Measurements from ENCODE around the gene ZCWPW1.
"Not testable (repeated sequence)": the region's sequence is repeated elsewhere in the genome, so short reads cannot be mapped to it uniquely, and the experiment has no call there.

ZCWPW1 gene

GRCh38 chr7:100398239-100398638 is 30.3 kb downstream of the ZCWPW1 start:
- no peak for DNase-seq

- DNase-seq, result no peak
These were observed 31.0 kb downstream of the ZCWPW1 start for GRCh38 chr7:100397315-100398081.

GRCh38 chr7:100396421-100396982 is 32.0 kb downstream of the ZCWPW1 start:
- DNase-seq, result no peak

GRCh38 chr7:100394077-100394476 is 34.4 kb downstream of the ZCWPW1 start:
- DNase-seq, result no peak

GRCh38 chr7:100393233-100393905 is 35.1 kb downstream of the ZCWPW1 start:
- no peak for DNase-seq

- no peak for DNase-seq
These were observed 38.1 kb downstream of the ZCWPW1 start for GRCh38 chr7:100390286-100391009.

GRCh38 chr7:100389437-100390088 is 38.9 kb downstream of the ZCWPW1 start:
- no peak for DNase-seq

GRCh38 chr7:100387695-100388094 is 40.8 kb downstream of the ZCWPW1 start:
- no peak for DNase-seq

- no peak for DNase-seq
These were observed 41.6 kb downstream of the ZCWPW1 start for GRCh38 chr7:100386940-100387339.

- DNase-seq, result no peak
These were observed 43.7 kb downstream of the ZCWPW1 start for GRCh38 chr7:100384628-100385294.

- DNase-seq, result peak; percentile 10
These were observed 46.2 kb downstream of the ZCWPW1 start for GRCh38 chr7:100382234-100382853.

- DNase-seq, result not testable (repeated sequence)
These were observed 46.8 kb downstream of the ZCWPW1 start for GRCh38 chr7:100381531-100382233.

GRCh38 chr7:100380196-100380595 is 48.3 kb downstream of the ZCWPW1 start:
- no peak for DNase-seq

GRCh38 chr7:100378114-100378755 is 50.3 kb downstream of the ZCWPW1 start:
- no peak for DNase-seq

GRCh38 chr7:100376066-100376465 is 52.4 kb downstream of the ZCWPW1 start:
- DNase-seq, result no peak

GRCh38 chr7:100374601-100375000 is 53.9 kb downstream of the ZCWPW1 start:
- DNase-seq, result no peak

- not testable (repeated sequence) for DNase-seq
These were observed 54.5 kb downstream of the ZCWPW1 start for GRCh38 chr7:100373870-100374598.

GRCh38 chr7:100373261-100373831 is 55.2 kb downstream of the ZCWPW1 start, which contains the start of gene PILRA:
TSS of gene PILRA (plus strand) at chr7:100373487. CDS start at chr7:100373657, 170 bp downstream.
- no peak for DNase-seq

GRCh38 chr7:100372694-100373093 is 55.8 kb downstream of the ZCWPW1 start:
- DNase-seq, result no peak
